ENCODE data around the gene BEX3. TPM values are rescaled to one million over a fixed set of nuclear protein-coding genes. Genes with fewer than 3 reads are reported as not detected.
"Not testable (repeated sequence)": the region's sequence is repeated elsewhere in the genome, so short reads cannot be mapped to it uniquely, and the experiment has no call there.

Gene BEX3
- total RNA-seq, 1 experiment from 2014 or later = 367 TPM

DNA sequence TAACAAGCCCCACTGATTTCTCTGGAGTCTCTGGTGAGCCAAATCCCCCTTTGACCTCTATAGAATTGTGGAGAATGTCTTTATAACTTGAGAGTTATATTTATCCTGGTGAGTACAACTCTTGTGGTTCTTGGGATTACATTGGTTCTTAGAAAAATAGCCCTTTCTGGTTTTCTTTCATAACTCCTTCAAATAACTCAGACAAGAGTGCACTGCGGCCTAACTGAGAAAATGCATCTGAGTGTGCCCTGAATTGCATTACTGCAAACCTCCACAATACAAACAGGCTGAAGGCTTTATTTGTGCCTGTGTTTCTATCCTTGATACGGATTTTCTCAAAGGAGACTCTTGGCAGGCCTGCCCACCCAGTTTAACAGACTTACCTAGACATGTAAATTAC is 2.7 kb downstream of the BEX3 start:
- BruUV-seq (replicated peaks) = no TSS peak

DNA sequence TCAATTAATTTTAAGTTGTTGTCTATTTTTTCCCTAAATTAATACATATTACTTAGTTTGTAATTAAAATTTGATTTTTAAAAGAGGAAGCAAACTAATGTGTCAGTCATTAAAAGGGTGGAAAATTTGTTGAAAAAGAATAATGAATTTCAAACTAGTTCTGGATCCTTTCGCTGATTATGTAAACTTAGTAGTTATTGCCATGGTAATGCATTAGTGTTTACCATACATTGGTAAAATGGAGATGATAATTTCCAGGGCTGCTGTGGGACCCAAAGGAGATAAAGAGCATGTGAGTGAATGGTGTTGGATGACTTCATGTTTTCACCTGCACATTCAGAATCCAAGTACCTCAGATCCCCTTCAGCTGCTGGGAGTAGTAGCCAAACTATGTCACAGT is 6.5 kb downstream of the BEX3 start:
- no peaks in the 10 kb centered on the region for H3K9me3 ChIP-seq
- no peaks in the 10 kb centered on the region for H3K36me3 ChIP-seq (ENCODE audit: control insufficient read depth, insufficient read depth, low read length)
- H3K4me1 ChIP-seq = peaks cover 4% of the 10 kb centered on the region; the same call in 1 of the 2 replicates
- TF ChIP-seq, protein P1, sequence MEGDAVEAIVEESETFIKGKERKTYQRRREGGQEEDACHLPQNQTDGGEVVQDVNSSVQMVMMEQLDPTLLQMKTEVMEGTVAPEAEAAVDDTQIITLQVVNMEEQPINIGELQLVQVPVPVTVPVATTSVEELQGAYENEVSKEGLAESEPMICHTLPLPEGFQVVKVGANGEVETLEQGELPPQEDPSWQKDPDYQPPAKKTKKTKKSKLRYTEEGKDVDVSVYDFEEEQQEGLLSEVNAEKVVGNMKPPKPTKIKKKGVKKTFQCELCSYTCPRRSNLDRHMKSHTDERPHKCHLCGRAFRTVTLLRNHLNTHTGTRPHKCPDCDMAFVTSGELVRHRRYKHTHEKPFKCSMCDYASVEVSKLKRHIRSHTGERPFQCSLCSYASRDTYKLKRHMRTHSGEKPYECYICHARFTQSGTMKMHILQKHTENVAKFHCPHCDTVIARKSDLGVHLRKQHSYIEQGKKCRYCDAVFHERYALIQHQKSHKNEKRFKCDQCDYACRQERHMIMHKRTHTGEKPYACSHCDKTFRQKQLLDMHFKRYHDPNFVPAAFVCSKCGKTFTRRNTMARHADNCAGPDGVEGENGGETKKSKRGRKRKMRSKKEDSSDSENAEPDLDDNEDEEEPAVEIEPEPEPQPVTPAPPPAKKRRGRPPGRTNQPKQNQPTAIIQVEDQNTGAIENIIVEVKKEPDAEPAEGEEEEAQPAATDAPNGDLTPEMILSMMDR (IDR thresholded peaks at IDR 0.05; ENCODE audit: insufficient read depth in 1 of 2, low read depth in 1 of 2, low read length in 1 of 2, severe bottlenecking in 1 of 2, unreplicated experiment in 1 of 2) = no peak
- no peak for DNase-seq
- no peaks in the 10 kb centered on the region for H3K27me3 ChIP-seq (replicated peaks; ENCODE audit: control insufficient read depth, insufficient read depth, low read length)
- H3K4me3 Mint-ChIP-seq (ENCODE audit: unreplicated experiment) = no peak overlapping the region
- H3K4me1 Mint-ChIP-seq (ENCODE audit: low read depth, unreplicated experiment) = peaks cover 6% of the 10 kb centered on the region
- H3K9me3 Mint-ChIP-seq (ENCODE audit: unreplicated experiment) = no peaks in the 10 kb centered on the region
- no peaks in the 10 kb centered on the region for H3K27me3 Mint-ChIP-seq (ENCODE audit: insufficient read depth, unreplicated experiment)
- ChIA-PET POLR2A (no interaction called here), CTCF (no interaction called here)
- H3K4me3 ChIP-seq (ENCODE audit: low read depth, low read length) = no peak overlapping the region
- intact Hi-C loops (cut with micrococcal nuclease; ENCODE audit: unreplicated experiment) = no loop called here
- BruUV-seq (replicated peaks) = no TSS peak
- H3K36me3 Mint-ChIP-seq (ENCODE audit: insufficient read depth, unreplicated experiment) = peaks cover 10% of the 10 kb centered on the region
- H3K27ac Mint-ChIP-seq (ENCODE audit: unreplicated experiment) = no peak overlapping the region

More for the DNA sequence above, 2.7 kb downstream of the BEX3 start:
- POLR2A ChIA-PET = no interaction called here
- no peaks in the 10 kb centered on the region for H3K9me3 Mint-ChIP-seq (ENCODE audit: unreplicated experiment)
- Histone ChIP-seq H3K4me3 (ENCODE audit: low read depth, low read length) (no peak overlapping the region), H3K27me3 (replicated peaks; ENCODE audit: control insufficient read depth, insufficient read depth, low read length) (no peaks in the 10 kb centered on the region), H3K36me3 (ENCODE audit: control insufficient read depth, insufficient read depth, low read length) (no peaks in the 10 kb centered on the region), H3K9me3 (no peaks in the 10 kb centered on the region), H3K4me1 (peaks cover under 1% of the 10 kb centered on the region; the same call in 1 of the 2 replicates)
- peak overlapping the region; percentile 35 for H3K4me3 Mint-ChIP-seq (ENCODE audit: unreplicated experiment)
- TF ChIP-seq, protein P1 (IDR thresholded peaks at IDR 0.05; ENCODE audit: insufficient read depth in 1 of 2, low read depth in 1 of 2, low read length in 1 of 2, severe bottlenecking in 1 of 2, unreplicated experiment in 1 of 2) = no peak
- CTCF ChIA-PET = no interaction called here
- peaks cover 29% of the 10 kb centered on the region for H3K36me3 Mint-ChIP-seq (ENCODE audit: insufficient read depth, unreplicated experiment)
- H3K27ac Mint-ChIP-seq (ENCODE audit: unreplicated experiment) = no peak overlapping the region
- no peaks in the 10 kb centered on the region for H3K27me3 Mint-ChIP-seq (ENCODE audit: insufficient read depth, unreplicated experiment)
- DNase-seq = no peak
- H3K4me1 Mint-ChIP-seq (ENCODE audit: low read depth, unreplicated experiment) = peaks cover 9% of the 10 kb centered on the region
- intact Hi-C loops (cut with micrococcal nuclease; ENCODE audit: unreplicated experiment) = loop anchor here (5.0 kb wide), 1 partner anchor 37 kb away; no protein-coding TSS in a partner anchor

DNA sequence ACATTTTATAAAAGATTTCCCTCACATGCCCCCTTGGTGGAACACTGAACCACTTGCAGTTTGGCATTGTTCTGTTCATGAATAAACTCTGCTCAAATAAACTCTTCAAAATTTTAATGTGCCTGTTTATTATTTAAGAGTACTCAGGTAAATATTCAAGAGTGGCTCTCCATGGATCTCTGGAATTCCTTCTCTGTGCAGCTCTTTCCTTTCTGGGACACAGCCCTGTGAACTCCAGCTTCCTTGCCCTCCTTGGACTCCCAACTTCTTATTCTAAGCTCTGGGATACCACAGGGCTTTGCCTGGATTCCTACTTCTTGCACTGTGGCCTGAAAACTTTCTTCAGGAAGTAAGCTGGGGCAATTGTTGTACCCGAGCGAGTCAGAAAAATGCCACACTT is 8.3 kb downstream of the BEX3 start:
- DNase-seq = no peak
- BruUV-seq (replicated peaks) = no TSS peak
- Mint-ChIP-seq H3K4me3 (ENCODE audit: unreplicated experiment) (peak overlapping the region; percentile 22), H3K27ac (ENCODE audit: unreplicated experiment) (peak overlapping the region; percentile 22), H3K36me3 (ENCODE audit: insufficient read depth, unreplicated experiment) (peaks cover 4% of the 10 kb centered on the region), H3K27me3 (ENCODE audit: insufficient read depth, unreplicated experiment) (no peaks in the 10 kb centered on the region), H3K4me1 (ENCODE audit: low read depth, unreplicated experiment) (peaks cover 12% of the 10 kb centered on the region), H3K9me3 (ENCODE audit: unreplicated experiment) (no peaks in the 10 kb centered on the region)
- Histone ChIP-seq H3K36me3 (ENCODE audit: control insufficient read depth, insufficient read depth, low read length) (no peaks in the 10 kb centered on the region), H3K9me3 (no peaks in the 10 kb centered on the region), H3K4me3 (ENCODE audit: low read depth, low read length) (no peak overlapping the region), H3K27me3 (replicated peaks; ENCODE audit: control insufficient read depth, insufficient read depth, low read length) (no peaks in the 10 kb centered on the region), H3K4me1 (peaks cover 4% of the 10 kb centered on the region; the same call in 1 of the 2 replicates)
- ChIA-PET CTCF (no interaction called here), POLR2A (interaction anchor here (0.7 kb wide), 1 partner anchor 20 kb away, joined by 3 read pairs; no protein-coding TSS in a partner anchor)
- TF ChIP-seq, protein P1 (IDR thresholded peaks at IDR 0.05; ENCODE audit: insufficient read depth in 1 of 2, low read depth in 1 of 2, low read length in 1 of 2, severe bottlenecking in 1 of 2, unreplicated experiment in 1 of 2) = no peak
- intact Hi-C loops (cut with micrococcal nuclease; ENCODE audit: unreplicated experiment) = no loop called here

DNA sequence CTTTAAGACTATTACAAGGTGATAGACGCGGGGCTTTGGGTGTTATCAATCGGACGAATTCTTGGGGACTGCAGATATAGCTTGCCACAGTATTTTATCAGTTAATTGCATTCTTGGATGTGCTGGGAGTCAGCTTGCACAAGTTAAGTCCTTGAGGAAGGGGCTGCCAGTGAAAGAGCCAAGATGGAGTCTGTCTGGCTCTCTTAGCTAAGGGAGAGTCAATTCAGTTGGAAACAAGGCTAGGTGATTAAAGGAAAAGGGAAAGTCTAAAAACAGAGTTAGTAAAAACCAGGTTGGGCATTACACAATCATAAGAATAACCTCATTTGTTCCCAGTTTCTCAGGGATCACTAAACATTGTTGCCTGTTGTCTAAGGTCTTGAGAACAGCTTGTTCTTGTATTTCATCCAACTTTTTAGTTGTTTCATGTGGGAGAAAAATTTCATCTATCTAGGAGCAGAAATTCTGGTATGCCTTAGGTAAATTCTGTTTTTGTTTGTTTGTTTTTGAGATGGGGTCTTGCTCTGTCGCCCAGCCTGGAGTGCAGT is 9.0 kb downstream of the BEX3 start:
- H3K9me3 ChIP-seq; H3K9me3 Mint-ChIP-seq (ENCODE audit: unreplicated experiment); BruUV-seq (replicated peaks); H3K27me3 Mint-ChIP-seq (ENCODE audit: insufficient read depth, unreplicated experiment); H3K4me3 ChIP-seq (ENCODE audit: low read depth, low read length); POLR2A ChIA-PET; intact Hi-C loops (cut with micrococcal nuclease; ENCODE audit: unreplicated experiment); H3K27me3 ChIP-seq (replicated peaks; ENCODE audit: control insufficient read depth, insufficient read depth, low read length); H3K36me3 Mint-ChIP-seq (ENCODE audit: insufficient read depth, unreplicated experiment); H3K4me1 ChIP-seq; DNase-seq; CTCF ChIA-PET; H3K36me3 ChIP-seq (ENCODE audit: control insufficient read depth, insufficient read depth, low read length): not testable (repeated sequence)
- Mint-ChIP-seq H3K4me1 (ENCODE audit: low read depth, unreplicated experiment) (peaks cover 12% of the 10 kb centered on the region), H3K4me3 (ENCODE audit: unreplicated experiment) (peak overlapping the region; percentile 22), H3K27ac (ENCODE audit: unreplicated experiment) (peak overlapping the region; percentile 22)
